Measurements from ENCODE around the gene HIVEP3. TPM values are rescaled to one million over a fixed set of nuclear protein-coding genes. Genes with fewer than 3 reads are reported as not detected.

HIVEP3 gene
- total and polyA plus RNA-seq, 3 experiments from 2014 or later = 15.1 to 24.0 (median 23.0) TPM

- no peaks in the 10 kb centered on the region for H3K36me3 ChIP-seq (ENCODE audit: insufficient read depth, low read length)
- DNase-seq = no peak
- Mint-ChIP-seq H3K36me3 (no peaks in the 10 kb centered on the region), H3K4me1 (no peaks in the 10 kb centered on the region), H3K4me3 (no peak overlapping the region), H3K9me3 (no peaks in the 10 kb centered on the region), H3K27me3 (peaks cover 0 to 1% of the 10 kb centered on the region in 2 donors), H3K27ac (no peak overlapping the region)
- POLR2A ChIA-PET = no interaction called here
- CTCF ChIA-PET = no interaction called here
- no peaks in the 10 kb centered on the region for H3K4me1 ChIP-seq (ENCODE audit: insufficient read depth, low read length)
- no peak overlapping the region for H3K4me3 ChIP-seq (ENCODE audit: low read length)
- no peaks in the 10 kb centered on the region for H3K27me3 ChIP-seq (ENCODE audit: insufficient read depth, low read length, poor library complexity, severe bottlenecking)
- H3K27ac ChIP-seq (ENCODE audit: low read depth, low read length) = no peak overlapping the region
- no peaks in the 10 kb centered on the region for H3K9me3 ChIP-seq (ENCODE audit: low read length)
These were observed 90.6 kb downstream of the HIVEP3 start for GRCh38 chr1:41827991-41828570.

DNA sequence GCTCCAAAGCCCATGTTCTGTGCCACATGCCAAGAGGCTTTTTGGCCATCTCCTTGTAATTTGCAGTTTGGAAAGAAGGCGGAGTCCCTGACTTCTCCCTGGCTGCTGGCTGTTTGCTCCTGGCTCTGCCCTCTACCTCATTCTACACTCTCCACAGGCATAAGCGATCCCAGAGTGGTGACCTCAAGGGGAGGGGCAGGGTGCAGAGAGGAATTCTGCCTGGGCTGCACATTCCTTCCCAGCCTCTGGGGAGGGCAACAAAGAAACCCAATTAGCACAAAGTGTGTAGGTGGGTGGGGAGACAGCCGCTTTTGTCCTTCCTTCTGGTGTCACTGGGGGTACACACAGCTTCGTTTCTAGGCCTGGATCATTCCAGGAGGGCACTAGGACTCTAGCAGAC lies 95.3 kb downstream of the HIVEP3 start:
- POLR2A ChIA-PET = no interaction called here
- H3K4me3 Mint-ChIP-seq = no peak overlapping the region
- no peak overlapping the region for H3K27ac ChIP-seq (ENCODE audit: low read depth, low read length)
- peaks cover 7 to 13% (median 9%) of the 10 kb centered on the region in 3 donors for H3K4me1 Mint-ChIP-seq
- no peak overlapping the region for H3K4me3 ChIP-seq (ENCODE audit: low read length)
- H3K36me3 ChIP-seq (ENCODE audit: insufficient read depth, low read length) = no peaks in the 10 kb centered on the region
- CTCF ChIA-PET = no interaction called here
- H3K27me3 ChIP-seq (ENCODE audit: insufficient read depth, low read length, poor library complexity, severe bottlenecking) = no peaks in the 10 kb centered on the region
- no peaks in the 10 kb centered on the region for H3K36me3 Mint-ChIP-seq
- H3K4me1 ChIP-seq (ENCODE audit: insufficient read depth, low read length) = no peaks in the 10 kb centered on the region
- peaks cover 0 to 5% of the 10 kb centered on the region in 2 donors for H3K27me3 Mint-ChIP-seq
- H3K9me3 ChIP-seq (ENCODE audit: low read length) = no peaks in the 10 kb centered on the region
- H3K9me3 Mint-ChIP-seq = no peaks in the 10 kb centered on the region
- H3K27ac Mint-ChIP-seq = no peak overlapping the region
- no peak for DNase-seq

- no peak overlapping the region for H3K27ac Mint-ChIP-seq
These were observed 95.9 kb downstream of the HIVEP3 start for GRCh38 chr1:41822866-41823265.

DNA sequence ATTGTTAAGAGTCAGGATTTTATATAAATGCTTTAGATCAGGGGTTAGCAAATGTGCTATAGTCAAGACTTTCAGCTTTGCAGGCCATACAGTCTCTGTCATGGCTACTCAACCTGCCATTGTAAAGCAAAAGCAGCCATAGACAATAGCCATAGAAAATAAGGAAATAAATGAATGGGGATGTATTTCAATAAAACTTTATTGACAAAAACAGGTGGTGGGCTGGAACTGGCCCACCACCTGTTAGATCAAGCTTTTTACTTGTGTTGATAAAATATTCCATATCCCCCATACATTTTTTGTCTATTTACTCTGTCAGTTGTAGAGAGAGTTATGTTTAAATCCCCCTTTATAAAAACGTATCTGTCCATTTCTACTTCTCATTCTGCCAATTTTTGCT lies 98.9 kb downstream of the HIVEP3 start:
- no peaks in the 10 kb centered on the region for H3K27me3 ChIP-seq (ENCODE audit: insufficient read depth, low read length, poor library complexity, severe bottlenecking)
- no peaks in the 10 kb centered on the region for H3K4me1 ChIP-seq (ENCODE audit: insufficient read depth, low read length)
- no peaks in the 10 kb centered on the region for H3K9me3 ChIP-seq (ENCODE audit: low read length)
- no peak overlapping the region for H3K27ac ChIP-seq (ENCODE audit: low read depth, low read length)
- H3K36me3 Mint-ChIP-seq = peaks cover 0 to 3% (median 0%) of the 10 kb centered on the region in 3 donors
- H3K4me3 Mint-ChIP-seq = no peak overlapping the region
- no peak overlapping the region for H3K27ac Mint-ChIP-seq
- ChIA-PET CTCF (no interaction called here), POLR2A (no interaction called here)
- peaks cover 0 to 3% of the 10 kb centered on the region in 2 donors for H3K27me3 Mint-ChIP-seq
- DNase-seq = no peak
- H3K36me3 ChIP-seq (ENCODE audit: insufficient read depth, low read length) = no peaks in the 10 kb centered on the region
- no peak overlapping the region for H3K4me3 ChIP-seq (ENCODE audit: low read length)
- H3K4me1 Mint-ChIP-seq = peaks cover 7 to 13% (median 9%) of the 10 kb centered on the region in 3 donors
- no peaks in the 10 kb centered on the region for H3K9me3 Mint-ChIP-seq

More at GRCh38 chr1:41822866-41823265, 95.9 kb downstream of the HIVEP3 start:
- H3K27me3 Mint-ChIP-seq = peaks cover 0 to 5% of the 10 kb centered on the region in 2 donors
- H3K36me3 Mint-ChIP-seq = no peaks in the 10 kb centered on the region
- H3K4me1 Mint-ChIP-seq = peaks cover 7 to 13% (median 9%) of the 10 kb centered on the region in 3 donors
- no peak overlapping the region for H3K4me3 ChIP-seq (ENCODE audit: low read length)
- no peak overlapping the region for H3K4me3 Mint-ChIP-seq
- no peak for DNase-seq
- ChIA-PET CTCF (no interaction called here), POLR2A (no interaction called here)
- H3K4me1 ChIP-seq (ENCODE audit: insufficient read depth, low read length) = no peaks in the 10 kb centered on the region
- no peaks in the 10 kb centered on the region for H3K27me3 ChIP-seq (ENCODE audit: insufficient read depth, low read length, poor library complexity, severe bottlenecking)
- no peaks in the 10 kb centered on the region for H3K9me3 Mint-ChIP-seq
- no peaks in the 10 kb centered on the region for H3K36me3 ChIP-seq (ENCODE audit: insufficient read depth, low read length)
- no peaks in the 10 kb centered on the region for H3K9me3 ChIP-seq (ENCODE audit: low read length)
- H3K27ac ChIP-seq (ENCODE audit: low read depth, low read length) = no peak overlapping the region

DNA sequence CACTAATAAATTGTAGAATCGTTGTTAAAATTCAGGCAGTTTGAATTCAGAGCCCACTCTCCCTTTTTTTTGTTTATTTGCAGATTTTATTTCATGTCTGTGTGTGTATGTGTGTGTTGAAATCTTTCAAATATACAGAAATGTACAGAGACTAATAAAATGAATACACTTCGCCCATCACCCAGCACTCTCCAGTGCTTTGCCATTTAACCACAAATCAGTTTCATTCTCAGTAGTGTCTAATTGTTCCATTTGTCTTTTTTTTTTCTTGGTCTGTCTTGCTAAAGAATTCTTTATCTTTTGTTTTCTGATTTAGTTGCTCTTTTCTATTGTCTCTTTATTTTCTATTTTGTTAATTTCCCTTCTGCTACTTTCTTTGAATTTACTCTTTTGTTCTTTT lies 99.7 kb downstream of the HIVEP3 start:
- Histone ChIP-seq H3K27ac (ENCODE audit: low read depth, low read length) (no peak overlapping the region), H3K9me3 (ENCODE audit: low read length) (no peaks in the 10 kb centered on the region), H3K36me3 (ENCODE audit: insufficient read depth, low read length) (no peaks in the 10 kb centered on the region), H3K4me1 (ENCODE audit: insufficient read depth, low read length) (no peaks in the 10 kb centered on the region), H3K4me3 (ENCODE audit: low read length) (no peak overlapping the region), H3K27me3 (ENCODE audit: insufficient read depth, low read length, poor library complexity, severe bottlenecking) (no peaks in the 10 kb centered on the region)
- no peak overlapping the region for H3K4me3 Mint-ChIP-seq
- peaks cover 0 to 3% of the 10 kb centered on the region in 2 donors for H3K27me3 Mint-ChIP-seq
- peaks cover 7 to 13% (median 9%) of the 10 kb centered on the region in 3 donors for H3K4me1 Mint-ChIP-seq
- CTCF ChIA-PET = no interaction called here
- H3K27ac Mint-ChIP-seq = peak overlapping the region in 2 of 8 donors; percentile 21 to 24
- H3K9me3 Mint-ChIP-seq = no peaks in the 10 kb centered on the region
- no peak for DNase-seq
- POLR2A ChIA-PET = no interaction called here
- peaks cover 0 to 3% (median 0%) of the 10 kb centered on the region in 3 donors for H3K36me3 Mint-ChIP-seq

GRCh38 chr1:41816061-41816460 lies 102.7 kb downstream of the HIVEP3 start:
- Histone ChIP-seq H3K4me1 (ENCODE audit: insufficient read depth, low read length) (peaks cover 14% of the 10 kb centered on the region), H3K4me3 (ENCODE audit: low read length) (no peak overlapping the region), H3K27ac (ENCODE audit: low read depth, low read length) (no peak overlapping the region), H3K36me3 (ENCODE audit: insufficient read depth, low read length) (no peaks in the 10 kb centered on the region), H3K27me3 (ENCODE audit: insufficient read depth, low read length, poor library complexity, severe bottlenecking) (no peaks in the 10 kb centered on the region), H3K9me3 (ENCODE audit: low read length) (no peaks in the 10 kb centered on the region)
- no peaks in the 10 kb centered on the region for H3K27me3 Mint-ChIP-seq
- peaks cover 18 to 27% (median 23%) of the 10 kb centered on the region in 3 donors for H3K4me1 Mint-ChIP-seq
- POLR2A ChIA-PET = no interaction called here
- no peaks in the 10 kb centered on the region for H3K9me3 Mint-ChIP-seq
- DNase-seq = no peak
- no peak overlapping the region for H3K4me3 Mint-ChIP-seq
- no peak overlapping the region for H3K27ac Mint-ChIP-seq
- peaks cover 0 to 3% (median 0%) of the 10 kb centered on the region in 3 donors for H3K36me3 Mint-ChIP-seq
- CTCF ChIA-PET = interaction anchor here (1.6 kb wide), 1 partner anchor 61 kb away, joined by 3 read pairs; no protein-coding TSS in a partner anchor

DNA sequence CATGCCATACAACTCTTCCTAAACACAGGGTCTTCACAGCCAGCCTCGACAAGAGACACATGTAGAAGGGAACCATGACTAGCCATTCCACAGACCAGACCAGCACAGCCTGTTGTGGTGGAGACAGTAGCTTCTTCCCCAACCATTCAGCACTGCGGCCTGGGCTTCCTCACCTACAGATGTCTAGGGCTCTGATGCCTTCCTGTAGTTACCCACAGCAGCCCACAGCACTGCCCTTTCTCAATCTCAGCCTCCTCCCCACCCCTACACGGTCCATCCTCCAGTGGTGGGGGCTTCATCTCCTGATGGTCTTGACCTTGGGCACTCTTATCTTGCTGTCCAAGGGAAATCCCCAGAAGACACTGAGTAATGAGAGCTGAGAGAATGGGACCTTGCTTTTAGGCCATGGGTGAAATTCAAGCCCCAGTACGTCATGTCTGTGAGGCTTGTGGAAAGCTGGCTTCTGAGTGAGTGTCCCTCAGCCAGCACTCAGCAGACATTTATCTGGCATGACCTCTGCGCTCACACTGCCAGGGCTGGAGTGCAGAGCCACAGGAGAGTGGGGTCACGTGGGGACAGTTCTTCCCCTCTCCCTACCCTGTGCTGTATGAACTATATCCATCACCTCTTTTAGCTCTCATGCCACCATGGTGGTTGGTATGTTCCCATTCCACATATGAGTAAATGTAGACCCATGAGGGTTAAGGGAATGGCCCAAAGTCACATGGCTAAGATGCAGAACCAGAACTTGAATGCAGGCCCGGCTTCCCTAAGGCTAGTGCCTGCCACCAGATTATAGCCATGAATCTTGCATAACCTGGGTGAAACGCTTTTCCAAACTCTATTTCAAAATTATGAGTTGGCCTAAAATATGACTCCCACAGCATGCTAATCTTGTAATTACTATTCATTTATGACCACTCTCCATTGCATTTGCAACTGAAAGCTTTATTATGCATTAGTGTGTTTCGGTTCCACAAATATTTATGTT lies 104.7 kb downstream of the HIVEP3 start:
- H3K9me3 Mint-ChIP-seq = no peaks in the 10 kb centered on the region
- CTCF ChIA-PET = interaction anchor here (0.9 kb wide), 1 partner anchor 359 kb away, joined by 5 read pairs; no protein-coding TSS in a partner anchor
- H3K9me3 ChIP-seq (ENCODE audit: low read length) = no peaks in the 10 kb centered on the region
- H3K4me1 ChIP-seq (ENCODE audit: insufficient read depth, low read length) = peaks cover 18% of the 10 kb centered on the region
- no peaks in the 10 kb centered on the region for H3K27me3 Mint-ChIP-seq
- H3K27ac Mint-ChIP-seq = peak overlapping the region in 1 of 8 donors; percentile 42
- no peaks in the 10 kb centered on the region for H3K27me3 ChIP-seq (ENCODE audit: insufficient read depth, low read length, poor library complexity, severe bottlenecking)
- peaks cover 23 to 36% (median 30%) of the 10 kb centered on the region in 3 donors for H3K4me1 Mint-ChIP-seq
- no peak overlapping the region for H3K27ac ChIP-seq (ENCODE audit: low read depth, low read length)
- peaks cover 0 to 3% (median 0%) of the 10 kb centered on the region in 3 donors for H3K36me3 Mint-ChIP-seq
- no peaks in the 10 kb centered on the region for H3K36me3 ChIP-seq (ENCODE audit: insufficient read depth, low read length)
- DNase-seq = no peak
- no peak overlapping the region for H3K4me3 Mint-ChIP-seq
- POLR2A ChIA-PET = no interaction called here
- no peak overlapping the region for H3K4me3 ChIP-seq (ENCODE audit: low read length)

GRCh38 chr1:41813226-41813625 lies 105.5 kb downstream of the HIVEP3 start:
- Histone ChIP-seq H3K27me3 (ENCODE audit: insufficient read depth, low read length, poor library complexity, severe bottlenecking) (no peaks in the 10 kb centered on the region), H3K9me3 (ENCODE audit: low read length) (no peaks in the 10 kb centered on the region), H3K4me3 (ENCODE audit: low read length) (no peak overlapping the region), H3K36me3 (ENCODE audit: insufficient read depth, low read length) (no peaks in the 10 kb centered on the region), H3K4me1 (ENCODE audit: insufficient read depth, low read length) (peaks cover 18% of the 10 kb centered on the region), H3K27ac (ENCODE audit: low read depth, low read length) (no peak overlapping the region)
- Mint-ChIP-seq H3K27ac (no peak overlapping the region), H3K27me3 (no peaks in the 10 kb centered on the region), H3K9me3 (no peaks in the 10 kb centered on the region), H3K4me1 (peaks cover 23 to 33% (median 30%) of the 10 kb centered on the region in 3 donors), H3K36me3 (peaks cover 0 to 3% (median 0%) of the 10 kb centered on the region in 3 donors), H3K4me3 (no peak overlapping the region)
- ChIA-PET POLR2A (no interaction called here), CTCF (interaction anchor here (0.9 kb wide), 1 partner anchor 360 kb away, joined by 5 read pairs; no protein-coding TSS in a partner anchor)
- no peak for DNase-seq
